Hepatocyte (in vitro differentiated cells): ENCODE results near the gene LNX2. TPM values are rescaled to one million over a fixed set of nuclear protein-coding genes. Genes with fewer than 3 reads are reported as not detected.

Experiments
- DNase-seq: peaks from one replicate; pipeline ENCODE4 v3.0.0-alpha.2; 2016; ENCODE audit warnings: low spot score
- H2AFZ ChIP-seq: fragments of 200-600 bp; sonication (generic); 2 replicates; pipeline ENCODE4 v1.6.0; 2016; ENCODE audit warnings: antibody characterized with exemption, mild to moderate bottlenecking
- H3K27ac ChIP-seq: fragments of 200-600 bp; sonication (generic); 2 replicates; pipeline ENCODE4 v1.5.1; 2016; ENCODE audit warnings: mild to moderate bottlenecking
- H3K27me3 ChIP-seq: fragments of 200-600 bp; sonication (generic); 2 replicates; pipeline ENCODE4 v1.6.1; 2016
- H3K36me3 ChIP-seq: fragments of 200-600 bp; sonication (generic); replicated peaks from 2 replicates; pipeline ENCODE4 v1.5.1; 2016; ENCODE audit warnings: low read depth; ENCODE audit not compliant: insufficient read depth
- H3K4me1 ChIP-seq: fragments of 200-600 bp; sonication (generic); 2 replicates; pipeline ENCODE4 v1.5.1; 2016; ENCODE audit warnings: mild to moderate bottlenecking, moderate library complexity; ENCODE audit not compliant: insufficient read depth
- H3K4me2 ChIP-seq: fragments of 200-600 bp; sonication (generic); 2 replicates; pipeline ENCODE4 v1.6.0; 2016
- H3K4me3 ChIP-seq: fragments of 200-600 bp; sonication (generic); 2 replicates; pipeline ENCODE4 v1.5.1; 2016; ENCODE audit warnings: mild to moderate bottlenecking
- H3K79me2 ChIP-seq: fragments of 200-600 bp; sonication (generic); 2 replicates; pipeline ENCODE4 v1.6.0; 2017; ENCODE audit warnings: mild to moderate bottlenecking
- H3K9me2 ChIP-seq: fragments of 200-600 bp; sonication (generic); replicated peaks from 2 replicates; pipeline ENCODE4 v1.6.0; 2017; ENCODE audit warnings: mild to moderate bottlenecking; ENCODE audit not compliant: insufficient read depth
- H3K9me3 ChIP-seq: fragments of 200-600 bp; sonication (generic); 2 replicates; pipeline ENCODE4 v1.5.1; 2016; ENCODE audit warnings: low read depth, mild to moderate bottlenecking
- H4K20me1 ChIP-seq: fragments of 200-600 bp; sonication (generic); 2 replicates; pipeline ENCODE4 v1.6.0; 2016; ENCODE audit warnings: mild to moderate bottlenecking; ENCODE audit not compliant: insufficient read depth, poor library complexity, severe bottlenecking
- EZH2 ChIP-seq: fragments of 200-600 bp; sonication (generic); IDR thresholded peaks from 2 replicates; pipeline ENCODE4 v1.6.1; 2016; ENCODE audit warnings: antibody characterized with exemption, mild to moderate bottlenecking, borderline replicate concordance
- EZH2phosphoT487 ChIP-seq: fragments of 200-600 bp; sonication (generic); IDR thresholded peaks from one replicate; pipeline ENCODE4 v1.6.1; 2018; ENCODE audit warnings: antibody characterized with exemption, mild to moderate bottlenecking, low read depth, moderate library complexity; ENCODE audit not compliant: unreplicated experiment, severe bottlenecking
- WGBS: methylation state at CpG from one replicate; pipeline ENCODE4 v1.1.6; 2016; ENCODE audit warnings: low lambda C conversion rate; ENCODE audit errors: missing lambda C conversion rate; 5-methylcytosine and 5-hydroxymethylcytosine counted together
- polyA plus RNA-seq: library from polyadenylated mRNA; unstranded; fragments of >200 nt; fragmentation: Nextera tagmentation; extraction: Ambion mirVana; gene quantifications from 2 replicates; pipeline ENCODE4 v1.2.1, GENCODE V29; 2016
- total RNA-seq: library from RNA; depleted of rRNA; stranded (reverse); fragments of >200 nt; gene quantifications from 2 replicates; pipeline ENCODE4 v1.2.3, GENCODE V29; 2014
- TF ChIP-seq, protein P1 (sequence below): fragments of 200-600 bp; sonication (generic); IDR thresholded peaks from 2 replicates; pipeline ENCODE4 v1.5.1; 2016; ENCODE audit warnings: antibody characterized with exemption, mild to moderate bottlenecking; ENCODE audit not compliant: poor library complexity

Gene LNX2
- total and polyA plus RNA-seq, 2 experiments from 2014 or later: 8.8 to 28.8 TPM

DNA sequence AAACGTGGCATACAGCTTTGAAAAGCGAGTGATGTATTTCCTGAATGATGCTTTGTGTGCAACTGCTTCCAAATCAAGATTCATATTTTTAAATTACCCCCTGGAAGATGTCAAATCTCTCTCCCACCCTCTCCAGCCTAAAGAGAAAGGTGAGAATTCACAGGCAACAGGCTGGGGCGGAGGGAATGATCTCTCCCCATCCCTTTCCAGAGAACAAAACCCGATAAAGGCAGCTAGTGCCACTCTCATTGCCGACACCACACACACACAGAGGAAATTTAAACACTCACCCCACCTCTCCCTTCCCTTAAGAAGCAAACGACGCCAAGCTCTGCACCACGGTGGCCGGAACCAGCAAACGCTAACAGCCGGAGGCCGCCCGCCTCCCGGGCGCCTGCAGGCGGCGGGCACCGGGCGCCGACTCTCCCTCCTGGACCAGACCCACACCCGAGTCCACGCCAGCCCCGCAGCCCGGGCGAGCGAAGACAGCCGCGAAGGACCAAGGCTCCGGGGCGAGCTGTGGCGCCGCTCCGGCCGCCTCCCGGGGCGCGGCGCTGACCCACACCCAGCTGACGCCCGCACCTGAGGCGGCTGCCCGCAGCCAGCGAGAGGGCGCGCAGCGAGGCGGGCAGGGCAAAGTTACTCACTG lies 477 bp downstream of the LNX2 start:
- H3K79me2 ChIP-seq: peaks cover 82% of the 10 kb centered on the region
- H4K20me1 ChIP-seq: peaks cover 41% of the 10 kb centered on the region
- no peaks in the 10 kb centered on the region for H3K36me3 ChIP-seq
- H3K4me3 ChIP-seq: peak overlapping the region; percentile 83
- DNase-seq: no peak
- under 1% methylated on average over 34 of the region's 47 CpGs for WGBS
- peaks cover 46% of the 10 kb centered on the region for H3K4me1 ChIP-seq
- no peaks in the 10 kb centered on the region for H3K27me3 ChIP-seq
- peak overlapping the region; percentile 73 for H2AFZ ChIP-seq
- TF ChIP-seq EZH2phosphoT487: no peak
- no peak for TF ChIP-seq EZH2
- TF ChIP-seq, protein P1, sequence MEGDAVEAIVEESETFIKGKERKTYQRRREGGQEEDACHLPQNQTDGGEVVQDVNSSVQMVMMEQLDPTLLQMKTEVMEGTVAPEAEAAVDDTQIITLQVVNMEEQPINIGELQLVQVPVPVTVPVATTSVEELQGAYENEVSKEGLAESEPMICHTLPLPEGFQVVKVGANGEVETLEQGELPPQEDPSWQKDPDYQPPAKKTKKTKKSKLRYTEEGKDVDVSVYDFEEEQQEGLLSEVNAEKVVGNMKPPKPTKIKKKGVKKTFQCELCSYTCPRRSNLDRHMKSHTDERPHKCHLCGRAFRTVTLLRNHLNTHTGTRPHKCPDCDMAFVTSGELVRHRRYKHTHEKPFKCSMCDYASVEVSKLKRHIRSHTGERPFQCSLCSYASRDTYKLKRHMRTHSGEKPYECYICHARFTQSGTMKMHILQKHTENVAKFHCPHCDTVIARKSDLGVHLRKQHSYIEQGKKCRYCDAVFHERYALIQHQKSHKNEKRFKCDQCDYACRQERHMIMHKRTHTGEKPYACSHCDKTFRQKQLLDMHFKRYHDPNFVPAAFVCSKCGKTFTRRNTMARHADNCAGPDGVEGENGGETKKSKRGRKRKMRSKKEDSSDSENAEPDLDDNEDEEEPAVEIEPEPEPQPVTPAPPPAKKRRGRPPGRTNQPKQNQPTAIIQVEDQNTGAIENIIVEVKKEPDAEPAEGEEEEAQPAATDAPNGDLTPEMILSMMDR: peak; percentile 27
- H3K4me2 ChIP-seq: peak overlapping the region; percentile 79
- H3K9me3 ChIP-seq: no peaks in the 10 kb centered on the region
- no peaks in the 10 kb centered on the region for H3K9me2 ChIP-seq
- H3K27ac ChIP-seq: peak overlapping the region; percentile 93

DNA sequence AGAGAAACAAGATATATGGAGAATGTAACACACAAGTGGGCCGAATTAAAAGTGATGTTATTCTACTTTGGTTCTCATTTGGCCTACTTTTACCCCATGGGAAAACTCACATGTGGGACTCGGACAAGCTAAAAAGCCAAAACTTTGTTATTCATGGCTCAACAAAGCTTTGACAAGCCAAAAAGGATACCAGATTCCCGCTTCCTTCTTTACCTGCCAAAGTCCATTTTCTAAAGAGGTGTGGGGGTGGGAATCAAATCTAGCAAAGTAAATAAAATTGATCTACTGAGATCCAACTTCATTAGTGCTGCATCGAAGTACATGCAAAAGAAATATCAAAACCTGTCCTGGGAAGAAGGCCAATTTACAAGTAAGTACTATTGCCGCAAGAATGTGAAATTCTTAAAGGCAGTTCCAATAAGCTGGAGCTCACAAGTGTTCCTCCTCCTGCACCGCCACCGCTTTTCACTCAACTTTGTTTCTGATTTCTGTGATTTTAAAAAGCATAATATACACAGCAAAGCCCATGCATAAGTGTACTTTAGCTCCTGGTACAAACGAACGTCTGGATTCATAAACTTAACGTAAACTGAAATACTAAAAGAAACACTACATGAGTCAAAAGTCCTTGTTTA lies 1.1 kb downstream of the LNX2 start:
- peak overlapping the region; percentile 93 for H3K27ac ChIP-seq
- DNase-seq: no peak
- no peak for TF ChIP-seq EZH2phosphoT487
- TF ChIP-seq EZH2: no peak
- TF ChIP-seq, protein P1: no peak
- H3K9me2 ChIP-seq: no peaks in the 10 kb centered on the region
- H3K4me2 ChIP-seq: peak overlapping the region; percentile 79
- H2AFZ ChIP-seq: peak overlapping the region; percentile 73
- peaks cover 82% of the 10 kb centered on the region for H3K79me2 ChIP-seq
- H3K36me3 ChIP-seq: no peaks in the 10 kb centered on the region
- peaks cover 34% of the 10 kb centered on the region for H4K20me1 ChIP-seq
- WGBS: 22% methylated on average over 10 of the region's 10 CpGs
- peak overlapping the region; percentile 83 for H3K4me3 ChIP-seq
- peaks cover 45% of the 10 kb centered on the region for H3K4me1 ChIP-seq
- no peaks in the 10 kb centered on the region for H3K9me3 ChIP-seq
- H3K27me3 ChIP-seq: no peaks in the 10 kb centered on the region

DNA sequence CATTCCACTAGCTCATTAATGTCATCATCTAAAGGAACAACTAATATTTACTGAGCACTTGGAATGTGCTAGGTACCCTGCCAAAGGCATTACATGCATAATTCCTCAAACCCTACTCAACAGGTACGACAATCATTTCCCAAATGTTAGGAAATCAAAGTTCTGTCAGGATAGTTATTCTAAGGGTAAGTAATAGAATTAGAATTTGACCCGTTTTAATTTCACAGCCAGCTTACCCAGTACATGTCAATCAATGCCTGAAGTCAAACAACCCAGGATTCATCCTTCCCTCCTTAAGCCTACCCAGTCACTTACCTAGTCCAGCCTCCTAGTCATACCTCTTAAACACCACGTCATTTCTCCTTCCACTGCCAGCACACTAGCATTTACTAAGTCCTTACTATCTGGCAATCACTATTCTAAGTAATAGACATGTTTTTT lies 2.4 kb downstream of the LNX2 start:
- Histone ChIP-seq H3K4me2 (peak overlapping the region; percentile 79), H3K9me2 (no peaks in the 10 kb centered on the region), H3K27ac (peak overlapping the region; percentile 93), H3K4me1 (peaks cover 43% of the 10 kb centered on the region), H4K20me1 (peaks cover 26% of the 10 kb centered on the region), H3K4me3 (peak overlapping the region; percentile 83), H3K79me2 (peaks cover 82% of the 10 kb centered on the region), H3K9me3 (no peaks in the 10 kb centered on the region), H2AFZ (no peak overlapping the region), H3K36me3 (no peaks in the 10 kb centered on the region), H3K27me3 (no peaks in the 10 kb centered on the region)
- no peak for DNase-seq
- 63% methylated on average over 3 of the region's 3 CpGs for WGBS
- TF ChIP-seq EZH2 (no peak), EZH2phosphoT487 (no peak)
- TF ChIP-seq, protein P1: no peak
